ENCODE data around the gene DAZAP1.

DAZAP1 gene

DNA sequence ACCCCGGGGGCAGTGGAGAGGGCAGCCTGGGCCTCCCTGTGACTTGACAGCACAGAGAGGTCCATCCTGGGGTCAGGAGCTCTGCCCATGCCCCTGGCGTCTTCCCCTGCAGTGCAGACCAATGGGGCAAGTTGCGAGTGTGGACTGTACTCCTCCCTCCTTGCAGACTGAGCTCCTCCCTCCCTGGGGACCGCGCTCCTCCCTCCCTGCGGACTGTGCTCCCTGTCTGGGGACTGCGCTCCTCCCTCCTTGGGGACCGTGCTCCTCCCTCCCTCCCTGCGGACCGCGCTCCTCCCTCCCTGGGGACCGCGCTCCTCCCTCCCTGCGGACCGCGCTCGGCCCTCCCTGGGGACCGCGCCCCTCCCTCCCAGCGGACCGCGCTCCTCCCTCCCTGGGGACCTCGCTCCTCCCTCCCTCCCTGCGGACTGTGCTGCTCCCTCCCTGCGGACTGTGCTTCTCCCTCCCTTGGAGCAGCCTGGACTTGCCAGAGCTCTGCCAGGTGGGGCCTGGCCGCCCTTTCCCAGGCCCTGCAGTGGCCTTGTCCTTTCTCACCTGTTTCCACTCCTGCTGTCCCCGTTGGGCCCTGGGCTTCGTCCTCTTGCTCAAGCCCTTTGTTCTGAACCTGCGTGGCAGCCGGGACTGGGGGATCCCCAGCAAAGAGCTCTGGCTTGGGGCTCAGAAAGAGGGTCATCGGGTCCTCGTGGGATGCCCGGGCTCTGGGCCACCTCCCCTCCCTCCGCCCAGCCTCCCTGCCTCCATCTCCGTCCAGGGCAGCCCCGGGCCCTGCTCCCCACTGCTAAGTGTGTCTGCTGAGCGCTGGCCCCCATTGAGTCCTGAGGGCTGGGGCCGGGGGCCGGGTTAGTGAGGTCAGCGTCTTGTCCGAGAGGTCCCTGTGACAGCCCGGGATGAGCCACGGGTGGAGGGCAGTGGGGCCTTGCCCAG, 12.9 kb upstream of the DAZAP1 start:
- no peak for DNase-seq

DNA sequence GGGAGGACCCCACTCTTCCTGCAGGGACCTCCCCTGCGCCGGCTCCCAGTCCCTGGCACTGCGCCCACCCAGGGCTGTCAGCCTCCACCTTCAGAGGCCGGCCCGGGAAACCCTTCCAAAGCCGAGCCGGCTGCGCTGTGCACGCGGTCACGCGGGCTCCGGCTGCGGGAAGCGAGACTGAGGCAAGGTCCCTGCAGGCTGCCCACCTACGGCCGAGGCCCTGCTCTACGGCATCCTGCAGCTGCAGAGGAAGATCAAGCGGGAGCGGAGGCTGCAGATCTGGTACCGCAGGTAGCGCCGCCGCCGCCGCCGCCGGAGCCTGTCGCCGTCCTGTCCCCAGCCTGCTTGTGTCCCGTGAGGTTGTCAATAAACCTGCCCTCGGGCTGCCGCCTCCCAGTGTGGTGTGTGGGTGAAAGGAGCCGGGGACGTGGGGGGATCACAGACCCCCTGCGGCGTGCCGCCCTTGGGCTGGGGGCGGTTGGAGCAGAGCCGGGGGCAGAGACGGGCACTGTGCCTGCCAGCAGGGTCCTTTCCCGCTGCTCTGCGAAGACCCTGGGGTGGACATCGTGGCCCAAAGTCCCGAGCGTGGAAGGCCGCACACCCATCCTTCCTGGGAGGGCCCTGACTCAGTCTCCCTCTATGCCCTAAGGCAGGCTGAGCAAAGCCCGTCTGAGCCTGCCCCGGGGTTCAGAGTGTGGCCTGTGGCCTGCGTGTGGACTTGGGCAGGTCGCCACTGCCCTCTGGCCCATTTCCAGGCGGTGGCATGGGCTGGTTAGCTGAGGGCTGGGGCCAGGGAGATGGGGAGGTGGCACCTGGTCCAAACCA, 12.0 kb upstream of the DAZAP1 start:
- no peak for DNase-seq

DNA sequence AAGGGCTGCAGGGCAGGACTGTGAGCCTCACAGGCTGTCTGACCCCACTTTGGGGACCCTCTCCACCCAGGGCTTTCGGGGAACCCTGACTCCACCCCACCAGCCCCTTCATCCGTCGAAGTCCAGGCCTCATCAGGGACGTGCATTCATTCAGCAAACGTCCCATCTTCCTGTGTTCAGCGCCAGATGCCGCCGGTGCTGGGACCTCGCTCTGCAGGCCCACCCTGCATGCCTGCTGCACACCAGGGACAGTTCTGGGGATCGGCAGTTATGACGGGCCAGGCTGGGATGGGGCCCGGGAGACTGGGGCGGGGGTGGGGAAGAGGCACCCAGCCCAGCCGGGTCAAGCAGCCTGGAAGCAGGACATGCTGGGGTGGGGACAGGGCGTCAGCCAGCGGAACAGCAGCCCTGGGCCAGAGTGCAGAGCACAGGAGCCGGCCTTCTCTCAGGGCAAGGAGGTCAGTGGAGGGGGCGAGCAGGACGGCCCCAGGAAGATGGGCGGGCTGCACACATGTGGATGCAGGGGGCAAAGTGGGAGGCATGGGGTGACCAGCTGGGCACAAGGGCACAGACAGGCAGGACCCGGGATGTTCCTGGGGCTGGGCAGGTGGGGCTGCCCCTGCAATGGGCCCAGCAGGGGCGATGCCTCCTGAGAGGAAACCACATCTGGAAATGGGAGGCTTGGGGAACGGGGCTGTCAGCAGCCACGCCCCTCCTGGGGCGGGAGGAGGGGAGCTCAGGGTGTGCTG, 11.2 kb upstream of the DAZAP1 start:
- DNase-seq, result no peak

DNA sequence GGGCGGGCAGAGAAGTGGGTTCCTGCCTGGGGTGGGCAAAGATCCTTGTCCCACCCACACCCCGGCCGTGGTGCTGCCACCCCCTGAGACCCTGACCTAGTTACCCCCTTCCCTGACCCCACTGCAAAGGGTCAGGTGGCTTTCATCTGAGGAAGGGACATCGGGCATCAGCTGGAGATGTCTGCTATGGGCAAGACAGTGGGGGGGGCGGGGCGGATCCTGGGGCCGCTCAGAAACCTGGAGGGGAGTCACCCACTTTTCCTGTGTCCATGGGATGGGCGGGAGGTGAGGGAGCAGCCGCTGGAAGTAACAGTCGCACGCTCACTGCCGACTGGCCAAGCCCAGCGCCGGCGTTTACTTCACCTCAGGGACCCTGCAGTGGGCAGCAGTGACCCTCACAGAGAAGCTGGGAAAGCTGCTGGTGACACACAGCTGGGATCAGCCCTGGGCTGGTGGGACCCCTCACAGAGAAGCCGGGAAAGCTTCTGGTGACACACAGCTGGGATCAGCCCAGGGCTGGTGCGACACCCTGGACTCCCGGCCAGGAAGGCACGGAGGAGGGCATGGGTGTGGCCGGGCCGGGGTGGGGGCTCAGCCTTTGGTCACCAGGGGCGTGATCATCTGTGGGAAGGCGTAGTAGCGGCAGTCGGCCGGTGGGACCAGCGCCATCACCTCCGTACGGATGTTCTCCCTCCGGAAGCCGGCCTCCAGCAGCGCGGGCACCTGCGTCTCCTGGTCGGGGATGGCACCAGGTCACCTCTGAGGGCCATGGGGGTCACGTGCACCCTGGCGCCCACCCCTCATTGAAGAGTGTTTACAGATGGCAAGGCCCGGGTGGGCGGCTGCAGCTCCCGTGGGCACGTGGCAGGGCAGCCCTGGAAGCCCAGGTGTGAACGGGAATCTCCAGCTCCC, 10.4 kb upstream of the DAZAP1 start:
- no peak for DNase-seq

DNA sequence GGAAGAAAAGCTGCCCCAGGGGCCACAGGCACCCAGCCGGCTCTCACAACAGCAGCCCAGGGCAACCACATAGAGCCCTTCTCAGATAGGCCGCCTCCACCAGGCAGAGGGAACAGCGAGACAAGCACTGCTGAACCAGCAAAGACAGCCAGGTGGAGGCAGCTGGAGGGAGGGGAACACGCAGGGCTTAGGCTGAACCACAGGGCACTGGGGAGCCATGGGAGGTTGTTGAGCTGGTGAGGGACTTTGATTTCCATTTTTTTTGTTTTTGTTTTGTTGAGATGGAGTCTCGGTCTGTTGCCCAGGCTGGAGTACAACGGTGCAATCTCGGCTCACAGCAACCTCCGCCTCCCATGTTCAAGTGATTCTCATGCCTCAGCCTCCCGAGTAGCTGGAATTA, 9.5 kb upstream of the DAZAP1 start:
- DNase-seq, result no peak

DNA sequence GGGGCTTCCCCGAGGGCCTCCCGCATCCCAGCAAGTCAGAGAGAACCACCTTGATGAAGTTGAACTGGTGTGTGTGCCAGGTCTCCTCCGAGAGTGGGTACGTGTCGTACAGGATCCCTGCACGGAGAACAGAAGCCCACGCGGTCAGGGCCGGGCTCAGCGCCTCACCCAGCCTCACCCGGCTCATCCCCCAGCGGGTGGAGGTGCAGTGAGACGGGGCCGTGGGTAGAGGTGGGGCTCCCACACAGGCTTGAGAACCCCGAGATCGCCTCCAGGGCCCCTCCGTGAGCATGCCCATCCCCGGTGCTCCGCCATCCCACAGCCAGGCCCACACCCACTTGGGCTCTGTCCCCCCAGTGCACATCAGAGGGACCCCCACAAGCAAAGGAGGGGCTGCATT, 8.3 kb upstream of the DAZAP1 start:
- no peak for DNase-seq

DNA sequence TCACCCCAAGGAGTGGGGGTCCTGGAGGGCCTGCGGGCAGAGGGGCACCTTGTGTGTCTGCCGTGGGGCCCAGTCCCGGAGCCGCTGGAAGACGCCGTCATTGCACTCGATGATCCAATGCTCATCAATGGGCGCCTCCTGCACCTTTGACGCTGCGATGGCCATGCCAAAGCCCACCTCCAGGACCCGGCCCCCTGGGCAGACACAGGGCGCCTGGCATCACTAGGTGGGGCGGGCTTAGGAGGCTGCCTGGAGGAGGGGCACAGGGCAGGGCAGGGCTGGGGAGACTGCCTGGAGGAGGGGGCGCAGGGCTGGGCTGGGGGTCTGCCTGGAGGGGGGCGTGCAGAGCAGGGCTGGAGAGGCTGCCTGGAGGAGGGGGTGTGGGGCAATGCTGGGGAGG, 7.6 kb upstream of the DAZAP1 start:
- DNase-seq, result no peak

DNA sequence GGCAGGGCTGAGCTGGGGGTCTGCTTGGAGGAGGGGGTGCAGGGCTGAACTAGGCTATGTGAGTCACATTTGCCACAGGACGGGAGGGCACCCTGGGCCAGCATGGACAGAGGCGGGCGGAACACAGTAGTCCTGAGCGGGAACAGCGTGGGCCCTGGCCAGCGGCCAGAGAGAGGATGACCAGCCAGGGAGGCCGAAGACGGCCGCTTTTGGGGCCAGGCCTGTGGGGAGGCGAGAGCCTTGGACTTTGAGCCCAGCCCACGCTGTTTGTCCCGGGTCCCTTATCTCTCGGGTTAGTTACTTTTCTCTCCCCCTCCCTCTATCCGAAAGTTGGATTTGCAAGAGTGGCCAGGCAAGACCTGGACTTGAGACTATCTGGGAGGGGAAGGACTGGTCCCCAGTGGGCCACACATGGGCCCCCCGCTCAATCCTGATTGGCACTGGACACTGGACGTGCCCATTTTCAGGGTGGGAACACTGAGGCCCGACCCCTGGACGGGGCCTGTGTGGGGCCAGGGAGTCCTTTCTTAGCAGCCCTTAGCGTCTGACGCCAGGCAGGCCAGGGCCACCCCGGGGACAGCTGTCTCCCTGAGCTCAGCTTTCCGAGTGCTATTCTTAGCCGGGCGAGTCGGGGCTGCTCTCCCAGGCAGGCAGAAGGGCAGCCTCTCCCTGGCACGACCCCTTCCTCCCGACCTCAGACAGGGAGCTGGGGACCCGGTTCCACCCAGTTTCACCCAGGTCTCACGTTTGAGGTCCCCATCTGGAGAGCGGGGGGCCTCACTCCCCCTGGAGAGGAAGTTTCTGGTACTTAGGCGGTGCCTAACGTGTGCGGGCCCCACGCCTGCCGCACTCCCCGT, 6.9 kb upstream of the DAZAP1 start:
- peak in 1 of 2 experiments; percentile 10 for DNase-seq

DNA sequence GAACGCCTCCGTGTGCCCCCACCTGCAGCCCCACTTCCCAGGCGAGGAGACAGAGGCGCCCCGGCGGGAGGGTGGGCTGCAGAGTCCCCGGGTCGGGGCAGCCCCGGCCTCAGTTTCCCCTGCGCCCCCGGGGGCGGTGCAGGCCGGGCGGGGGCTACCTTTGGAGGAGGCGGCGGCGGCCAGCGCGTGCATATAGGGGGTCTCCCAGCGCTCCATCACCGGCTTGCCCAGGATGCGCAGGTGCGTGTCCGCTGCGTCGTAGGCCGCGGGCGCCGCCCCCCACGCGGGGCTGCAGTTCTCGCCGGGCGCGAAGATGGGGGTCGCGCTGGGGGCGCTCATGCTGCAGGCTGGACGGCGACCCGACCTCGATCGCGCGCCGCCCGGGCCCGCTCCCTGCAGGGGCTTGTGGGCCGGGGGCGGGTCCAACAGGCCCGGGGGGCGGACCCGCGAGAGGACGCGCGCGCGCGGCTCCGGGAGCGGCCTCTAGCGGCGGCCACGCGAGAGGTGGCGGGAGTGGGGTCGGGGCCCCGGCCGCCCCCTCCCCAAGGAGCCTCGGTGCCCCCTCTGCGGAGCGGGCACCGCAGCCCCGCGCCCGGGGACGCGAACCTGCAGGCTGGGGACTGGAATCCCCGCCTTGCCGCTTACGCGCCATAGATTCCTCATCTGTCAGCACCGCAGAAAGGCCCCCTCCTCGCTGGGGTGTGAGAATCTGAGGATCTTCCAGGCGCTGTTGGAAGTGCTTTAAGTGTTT, 6.1 kb upstream of the DAZAP1 start, which contains the start of gene GAMT:
TSS of gene GAMT (minus strand) at position 405 of the 751 bp plus-strand sequence. CDS start at position 339, 66 bp downstream.
- peak in 1 of 2 experiments; percentile 35 for DNase-seq

DNA sequence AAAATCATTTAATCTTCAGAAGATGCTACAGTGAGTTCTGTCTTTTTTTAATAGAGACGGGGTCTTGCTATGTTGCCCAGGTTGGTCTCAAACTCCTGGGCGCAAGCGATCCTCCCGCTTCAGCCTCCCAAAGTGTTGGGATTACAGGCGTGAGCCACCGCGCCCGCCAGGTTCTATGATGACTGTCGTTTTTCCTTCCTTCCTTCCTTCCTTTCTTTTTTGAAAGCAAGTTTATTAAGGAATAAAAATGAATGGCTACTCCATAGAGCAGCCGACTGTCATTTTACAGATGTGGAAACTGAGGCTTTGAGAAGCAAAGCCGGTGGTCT, 5.5 kb upstream of the DAZAP1 start:
- DNase-seq, result no peak

DNA sequence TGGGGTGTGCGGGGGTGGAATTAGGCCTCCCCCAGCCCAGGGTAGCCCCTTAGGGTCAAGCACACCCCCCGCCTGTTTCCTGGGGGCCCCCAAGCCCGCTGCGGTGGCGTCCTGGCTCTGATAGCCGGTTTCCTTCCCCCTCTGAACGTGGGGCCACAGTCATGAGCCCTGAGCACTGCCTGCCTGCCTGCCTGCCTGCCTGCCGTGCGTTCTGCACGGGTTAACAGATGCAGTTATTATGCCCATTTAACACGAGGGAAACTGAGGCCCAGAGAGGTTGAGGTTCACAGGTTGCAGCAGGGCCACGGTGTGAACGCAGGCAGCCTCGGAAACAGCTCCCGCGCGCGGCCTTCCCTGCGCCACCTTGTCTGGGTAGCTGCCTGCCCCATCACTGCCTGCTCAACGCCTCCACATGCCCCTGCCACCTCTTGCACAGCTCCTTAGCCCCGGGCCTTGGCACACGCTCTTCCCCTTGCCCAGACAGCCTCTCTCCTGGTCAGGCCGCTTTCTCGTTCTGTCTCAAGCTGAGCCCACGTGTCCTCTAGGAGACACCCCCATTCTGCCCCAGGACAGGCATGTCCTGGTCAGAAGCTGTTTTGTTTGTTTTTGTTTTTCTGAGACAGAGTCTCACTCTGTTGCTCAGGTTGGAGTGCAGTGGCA, 4.8 kb upstream of the DAZAP1 start:
- DNase-seq, result no peak

DNA sequence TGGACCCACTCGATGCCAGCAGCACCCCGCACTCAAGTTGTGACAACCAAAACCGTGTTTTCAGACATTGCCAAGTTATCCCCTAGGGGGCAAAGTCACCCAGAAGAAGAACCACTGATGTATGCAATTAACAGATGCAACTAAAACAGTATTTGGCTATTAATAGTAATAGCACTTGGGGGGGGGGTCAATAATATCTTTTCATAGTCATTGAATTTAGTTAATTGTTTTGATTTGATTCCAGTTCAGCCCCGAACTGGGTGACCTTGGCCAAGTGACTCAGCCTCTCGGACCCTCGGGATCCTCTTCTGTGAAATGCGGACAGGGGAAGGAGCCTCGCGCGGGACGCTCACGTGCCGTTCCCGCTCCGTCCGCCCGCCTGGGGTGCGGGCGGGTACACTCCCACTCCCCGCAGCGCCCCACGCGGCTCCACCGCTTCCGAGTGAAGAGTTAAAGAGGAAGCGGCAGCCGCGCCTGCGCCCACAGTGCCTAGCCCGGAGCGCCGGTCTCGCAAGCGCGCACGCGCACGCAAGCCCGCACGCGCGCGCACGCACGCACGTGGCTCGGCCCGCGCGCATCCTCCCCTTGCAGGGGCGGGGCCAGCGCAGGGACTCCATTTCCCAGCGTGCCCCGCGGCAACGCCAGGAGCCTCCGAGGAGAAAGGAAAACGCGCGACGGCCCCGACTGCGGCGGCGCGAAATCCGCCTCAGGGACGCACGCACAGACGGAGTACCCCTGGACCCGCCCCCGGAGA, 435 bp upstream of the DAZAP1 start:
- peak; percentile 97 to 99 for DNase-seq

DNA sequence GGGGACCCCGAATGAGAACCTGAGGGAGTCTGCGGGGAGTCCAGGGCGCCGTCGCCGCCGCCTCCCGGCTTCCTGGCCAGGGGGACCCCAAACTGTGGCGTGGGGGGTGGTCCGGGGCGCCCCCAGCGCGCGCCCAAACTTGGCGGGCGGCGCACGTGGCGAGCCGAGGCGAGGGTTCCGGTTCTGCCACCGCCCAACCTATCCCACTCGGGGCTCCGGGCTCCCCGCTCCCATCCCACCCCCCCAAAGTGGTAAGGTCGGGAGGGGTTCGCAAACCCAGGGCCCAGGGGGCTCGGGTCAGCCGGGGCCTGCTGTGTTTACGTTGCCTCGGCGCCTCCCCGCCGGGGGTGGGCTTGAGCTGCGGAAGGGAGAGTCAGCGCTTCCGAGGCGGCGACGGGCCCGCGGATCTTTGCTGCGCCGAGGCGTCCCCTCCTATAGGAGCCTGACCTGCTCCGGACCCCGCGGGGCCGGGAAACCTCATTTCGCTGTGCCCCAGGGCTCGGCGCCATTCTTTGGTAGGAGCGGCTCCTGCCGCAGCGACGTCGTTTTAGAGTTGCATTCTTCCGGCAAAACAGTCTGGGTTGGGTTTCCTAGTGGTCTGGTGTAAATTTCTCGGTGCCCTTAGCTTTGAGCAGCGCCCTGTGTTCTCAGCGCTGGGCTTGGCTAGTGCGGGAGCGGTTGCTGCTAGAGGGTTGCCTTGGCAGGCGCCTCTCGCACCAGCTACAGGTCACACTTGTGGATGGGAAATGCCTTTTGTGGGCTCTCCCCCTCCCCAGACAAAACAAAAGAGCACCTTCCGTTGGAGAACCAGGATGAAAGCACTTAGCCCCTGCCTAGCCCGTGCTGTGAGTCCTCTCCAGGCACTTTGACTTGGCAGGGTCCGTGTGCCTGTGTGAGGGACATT, 1.2 kb downstream of the DAZAP1 start:
- peak in 1 of 2 experiments; percentile 24 for DNase-seq

DNA sequence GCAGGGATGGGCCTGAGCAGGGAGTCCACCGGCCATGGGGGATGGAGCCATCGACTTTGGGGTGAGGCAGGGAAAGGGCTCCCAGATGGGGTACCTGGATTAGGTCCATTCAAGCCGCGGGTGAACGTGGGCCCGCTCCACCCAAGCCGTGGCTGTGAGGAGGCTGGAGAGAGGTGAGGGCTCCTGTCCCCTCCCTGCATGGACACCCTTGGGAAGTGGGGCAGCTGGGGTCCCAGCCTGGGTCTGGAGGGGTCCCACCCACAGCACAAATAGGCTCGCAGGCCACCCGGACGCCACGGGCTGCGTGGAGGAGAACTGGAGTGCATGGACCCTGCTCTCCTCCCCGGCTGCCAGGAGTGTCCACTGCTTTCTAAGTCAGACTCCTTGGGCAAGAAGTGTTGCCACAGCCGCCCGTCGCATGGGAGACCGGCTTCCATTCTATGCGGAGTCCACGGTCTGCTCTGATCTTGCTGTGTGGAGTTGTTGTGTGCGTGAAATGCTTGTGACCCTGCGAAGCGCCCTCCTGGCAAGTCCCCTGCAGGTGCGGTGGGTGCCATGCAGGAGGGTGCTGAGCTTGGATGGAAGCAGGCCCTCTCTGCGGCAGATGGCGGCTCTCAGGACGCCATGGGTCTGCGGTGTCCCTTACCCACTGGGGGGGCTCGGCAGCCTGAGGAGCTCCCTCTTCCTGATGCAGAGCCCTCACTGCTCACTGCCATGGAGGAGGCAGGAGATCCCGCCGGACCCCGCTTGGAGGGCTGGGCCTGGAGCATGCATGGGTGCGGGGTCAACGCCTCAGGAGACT, 2.0 kb downstream of the DAZAP1 start:
- no peak for DNase-seq

DNA sequence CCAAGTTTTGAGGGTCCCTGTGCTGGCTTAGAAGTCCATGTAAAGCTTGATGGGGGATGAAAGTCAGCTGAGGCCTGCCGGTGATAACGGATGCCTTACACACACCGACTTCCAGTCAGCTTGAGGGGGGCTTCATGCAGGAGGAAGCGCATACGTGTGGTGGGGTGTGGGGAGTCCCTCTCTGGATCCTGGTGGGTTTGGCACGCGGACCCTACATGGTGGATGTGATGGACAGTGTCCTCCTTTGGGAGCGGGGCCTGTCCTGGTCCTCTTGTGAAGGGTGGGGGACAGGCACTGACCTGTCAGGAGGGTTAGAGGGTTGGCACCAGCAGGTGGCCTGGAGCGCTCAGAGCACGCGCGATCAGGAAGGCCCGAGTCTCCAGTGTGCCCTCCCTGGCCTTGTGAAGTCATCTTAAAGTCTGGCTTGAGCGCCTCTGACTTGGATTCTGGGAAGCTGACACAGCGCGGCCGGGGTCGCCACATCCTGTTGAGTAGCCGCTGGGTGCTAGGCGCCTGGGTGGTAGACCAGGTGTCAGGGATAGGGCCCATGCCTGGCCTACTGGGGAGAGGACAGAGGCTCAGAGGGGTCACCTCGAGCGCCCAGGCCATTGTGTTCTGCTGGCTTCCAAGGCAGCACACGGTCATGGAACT, 2.9 kb downstream of the DAZAP1 start:
- no peak for DNase-seq

DNA sequence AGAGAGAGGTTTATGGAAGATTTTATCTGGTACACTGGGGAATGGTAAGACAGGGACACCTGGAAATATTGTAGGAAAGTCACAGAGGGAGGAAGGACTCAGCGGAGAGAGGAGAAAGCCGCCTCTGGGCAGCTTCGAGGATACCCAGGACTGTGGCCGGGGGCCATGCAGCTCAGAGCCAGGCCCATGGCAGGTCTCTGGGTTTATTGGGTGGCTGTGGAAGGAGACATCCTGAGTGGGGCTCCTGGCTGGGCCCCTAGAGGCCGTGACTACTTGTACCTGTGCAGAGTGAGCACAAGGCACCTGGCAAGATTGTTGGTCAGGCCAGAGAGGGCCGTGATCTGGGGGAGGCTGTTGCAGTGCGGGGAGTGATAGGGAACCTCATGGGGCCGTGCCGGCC, 3.4 kb downstream of the DAZAP1 start:
- no peak for DNase-seq
